Subcutaneous preadipocyte (primary cell): ENCODE data around the gene C2CD3. TPM values are rescaled to one million over a fixed set of nuclear protein-coding genes. Genes with fewer than 3 reads are reported as not detected.

Source experiments
- small RNA-seq: library from RNA; depleted of rRNA; stranded (forward); fragments of <200 nt; gene quantifications from one replicate; pipeline ENCODE3, GENCODE V24; 2012
- total RNA-seq: library from RNA; depleted of rRNA; stranded (reverse); fragments of >200 nt; gene quantifications from 2 replicates; pipeline ENCODE4 v1.2.3, GENCODE V29; 2012

C2CD3 gene, protein sequence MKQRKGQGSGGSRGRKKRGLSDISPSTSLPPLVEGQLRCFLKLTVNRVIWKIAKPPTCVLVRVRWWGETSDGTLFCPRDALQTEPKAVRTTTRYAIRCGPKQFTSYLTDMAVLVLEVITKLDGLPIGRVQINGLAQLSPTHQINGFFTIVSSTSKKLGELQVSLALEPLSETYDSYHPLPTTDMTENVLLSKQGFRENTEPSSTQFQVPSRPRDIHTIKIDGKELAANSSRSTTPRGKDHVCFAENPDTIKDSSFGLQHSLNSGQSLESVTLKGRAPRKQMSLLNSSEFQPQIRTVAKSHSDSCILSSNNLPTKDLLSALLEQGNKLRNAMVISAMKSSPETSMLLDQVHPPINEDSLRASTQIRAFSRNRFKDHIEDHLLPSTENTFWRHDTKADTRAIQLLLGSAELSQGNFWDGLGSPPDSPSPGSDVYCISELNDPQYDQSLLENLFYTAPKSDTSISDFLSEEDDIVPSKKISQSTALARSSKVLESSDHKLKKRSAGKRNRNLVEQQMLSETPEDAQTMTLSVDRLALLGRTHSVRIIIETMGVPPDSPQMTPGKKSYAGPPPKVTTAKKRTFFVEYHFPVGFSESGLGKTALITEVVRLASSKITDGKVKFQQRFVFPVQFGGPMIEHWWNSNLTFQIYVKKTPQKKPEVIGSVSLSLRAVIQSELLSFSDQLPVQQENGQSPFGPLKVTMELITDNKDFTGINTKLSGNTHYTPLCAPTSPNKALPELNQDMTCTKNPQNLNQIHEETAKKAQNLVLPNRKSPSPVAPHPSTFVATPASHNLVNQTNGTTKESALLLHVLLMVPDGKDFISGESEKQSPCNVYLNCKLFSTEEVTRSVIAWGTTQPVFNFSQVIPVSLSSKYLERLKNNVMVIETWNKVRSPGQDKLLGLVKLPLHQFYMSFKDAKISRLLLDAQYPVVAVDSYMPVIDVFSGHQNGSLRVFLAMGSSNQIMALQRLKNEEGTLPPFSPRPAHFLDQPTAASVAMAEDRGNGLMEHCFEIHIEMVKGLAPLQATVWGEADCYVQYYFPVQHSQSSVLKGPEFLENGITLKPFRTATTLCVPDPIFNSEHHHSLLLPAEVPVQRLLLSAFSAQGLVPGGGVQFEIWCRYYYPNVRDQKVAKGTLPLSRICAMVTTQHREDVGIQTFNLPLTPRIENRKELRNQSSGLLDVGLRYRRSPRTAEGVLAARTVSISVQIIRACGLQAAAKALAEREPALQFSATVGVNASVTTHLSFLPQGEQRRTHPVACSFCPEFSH (N-terminal part only)
- 10.7 and 14.1 TPM in 2 replicates for total RNA-seq

GRCh38 chr11:74170694-74171629, at the start of gene C2CD3, which contains the start of gene PPME1:
C2CD3 (minus strand) TSS chr11:74171002; CDS start chr11:74170792, 210 bp downstream.
PPME1 (plus strand) TSS chr11:74171289; CDS start chr11:74171422, 133 bp downstream.

GRCh38 chr11:74008373-74009229, 162.2 kb downstream of the C2CD3 start, which contains the start of gene UCP3:
UCP3 (minus strand) TSS chr11:74009085; CDS start chr11:74007042, 2,043 bp downstream.

GRCh38 chr11:73982595-73982989, 188.2 kb downstream of the C2CD3 start, which contains the start of gene UCP2:
UCP2 (minus strand) TSS chr11:73982843; CDS start chr11:73978378, 4,465 bp downstream.

Small RNAs within 50 kb of the gene (small RNA-seq; reads per million reads assigned to genes)
- gene AP002392.1 = not detected

Other genes with a start within 250 kb of the C2CD3 start
- not detected in 2 replicates for gene DNAJB13, start 220.0 kb downstream of the C2CD3 start, total RNA-seq
- gene UCP2, start 188.2 kb downstream of the C2CD3 start, total RNA-seq = 0.37 and 0.59 TPM in 2 replicates
- 0.73 and 0.78 TPM in 2 replicates for gene UCP3, start 161.9 kb downstream of the C2CD3 start, total RNA-seq
- 15.8 and 26.0 TPM in 2 replicates for gene PPME1, start 287 bp upstream of the C2CD3 start, total RNA-seq
- gene P4HA3, start 140.6 kb upstream of the C2CD3 start, total RNA-seq = 0.73 and 0.98 TPM in 2 replicates
- gene PGM2L1, start 227.4 kb upstream of the C2CD3 start, total RNA-seq = 0.98 and 1.1 TPM in 2 replicates